ENCODE measurements around the gene ZNF143.

ZNF143 gene

GRCh38 chr11:9565822-9566560 lies 105.2 kb downstream of the ZNF143 start:
- Histone ChIP-seq H3K4me3 (ENCODE audit: low read length) (no peak overlapping the region), H3K36me3 (ENCODE audit: control insufficient read depth, insufficient read depth, low read length) (no peaks in the 10 kb centered on the region), H3K9me3 (ENCODE audit: control insufficient read depth, low read length) (no peaks in the 10 kb centered on the region), H3K4me1 (ENCODE audit: control insufficient read depth, insufficient read depth, low read length) (peaks cover 85% of the 10 kb centered on the region), H3K9ac (ENCODE audit: low read length) (peak overlapping the region; percentile 62), H3K27me3 (ENCODE audit: control insufficient read depth, insufficient read depth, low read length) (no peaks in the 10 kb centered on the region)

GRCh38 chr11:9566561-9567063 lies 105.8 kb downstream of the ZNF143 start:
- no peak overlapping the region for H3K4me3 ChIP-seq (ENCODE audit: low read length)
- H3K36me3 ChIP-seq (ENCODE audit: control insufficient read depth, insufficient read depth, low read length), result no peaks in the 10 kb centered on the region
- H3K9ac ChIP-seq (ENCODE audit: low read length), result peak overlapping the region; percentile 62
- peaks cover 91% of the 10 kb centered on the region for H3K4me1 ChIP-seq (ENCODE audit: control insufficient read depth, insufficient read depth, low read length)
- H3K9me3 ChIP-seq (ENCODE audit: control insufficient read depth, low read length), result no peaks in the 10 kb centered on the region
- H3K27me3 ChIP-seq (ENCODE audit: control insufficient read depth, insufficient read depth, low read length), result no peaks in the 10 kb centered on the region

- Histone ChIP-seq H3K9me3 (ENCODE audit: control insufficient read depth, low read length) (no peaks in the 10 kb centered on the region), H3K9ac (ENCODE audit: low read length) (peak overlapping the region; percentile 62), H3K4me3 (ENCODE audit: low read length) (no peak overlapping the region), H3K27me3 (ENCODE audit: control insufficient read depth, insufficient read depth, low read length) (no peaks in the 10 kb centered on the region), H3K4me1 (ENCODE audit: control insufficient read depth, insufficient read depth, low read length) (peaks cover 98% of the 10 kb centered on the region), H3K36me3 (ENCODE audit: control insufficient read depth, insufficient read depth, low read length) (no peaks in the 10 kb centered on the region)
Observed at GRCh38 chr11:9567401-9567800, 106.6 kb downstream of the ZNF143 start.

- Histone ChIP-seq H3K9ac (ENCODE audit: low read length) (peak overlapping the region; percentile 67), H3K27me3 (ENCODE audit: control insufficient read depth, insufficient read depth, low read length) (no peaks in the 10 kb centered on the region), H3K4me1 (ENCODE audit: control insufficient read depth, insufficient read depth, low read length) (peaks cover 95% of the 10 kb centered on the region), H3K36me3 (ENCODE audit: control insufficient read depth, insufficient read depth, low read length) (no peaks in the 10 kb centered on the region), H3K9me3 (ENCODE audit: control insufficient read depth, low read length) (no peaks in the 10 kb centered on the region), H3K4me3 (ENCODE audit: low read length) (no peak overlapping the region)
Observed at GRCh38 chr11:9568161-9568853, 107.5 kb downstream of the ZNF143 start.

GRCh38 chr11:9568854-9569587 lies 108.2 kb downstream of the ZNF143 start:
- no peaks in the 10 kb centered on the region for H3K36me3 ChIP-seq (ENCODE audit: control insufficient read depth, insufficient read depth, low read length)
- H3K9me3 ChIP-seq (ENCODE audit: control insufficient read depth, low read length), result no peaks in the 10 kb centered on the region
- peaks cover 88% of the 10 kb centered on the region for H3K4me1 ChIP-seq (ENCODE audit: control insufficient read depth, insufficient read depth, low read length)
- no peak overlapping the region for H3K4me3 ChIP-seq (ENCODE audit: low read length)
- H3K9ac ChIP-seq (ENCODE audit: low read length), result peak overlapping the region; percentile 67
- H3K27me3 ChIP-seq (ENCODE audit: control insufficient read depth, insufficient read depth, low read length), result no peaks in the 10 kb centered on the region

GRCh38 chr11:9569588-9570164 lies 108.9 kb downstream of the ZNF143 start:
- H3K9me3 ChIP-seq (ENCODE audit: control insufficient read depth, low read length), result no peaks in the 10 kb centered on the region
- H3K4me1 ChIP-seq (ENCODE audit: control insufficient read depth, insufficient read depth, low read length), result peaks cover 81% of the 10 kb centered on the region
- no peak overlapping the region for H3K4me3 ChIP-seq (ENCODE audit: low read length)
- no peaks in the 10 kb centered on the region for H3K27me3 ChIP-seq (ENCODE audit: control insufficient read depth, insufficient read depth, low read length)
- H3K36me3 ChIP-seq (ENCODE audit: control insufficient read depth, insufficient read depth, low read length), result no peaks in the 10 kb centered on the region
- peak overlapping the region; percentile 67 for H3K9ac ChIP-seq (ENCODE audit: low read length)

- Histone ChIP-seq H3K36me3 (ENCODE audit: control insufficient read depth, insufficient read depth, low read length) (no peaks in the 10 kb centered on the region), H3K4me1 (ENCODE audit: control insufficient read depth, insufficient read depth, low read length) (peaks cover 74% of the 10 kb centered on the region), H3K4me3 (ENCODE audit: low read length) (no peak overlapping the region)
Observed at GRCh38 chr11:9570313-9571025, 109.7 kb downstream of the ZNF143 start.

GRCh38 chr11:9571071-9571762 lies 110.4 kb downstream of the ZNF143 start:
- no peaks in the 10 kb centered on the region for H3K27me3 ChIP-seq (ENCODE audit: control insufficient read depth, insufficient read depth, low read length)
- H3K9ac ChIP-seq (ENCODE audit: low read length), result no peak overlapping the region
- H3K4me1 ChIP-seq (ENCODE audit: control insufficient read depth, insufficient read depth, low read length), result peaks cover 68% of the 10 kb centered on the region
- no peaks in the 10 kb centered on the region for H3K9me3 ChIP-seq (ENCODE audit: control insufficient read depth, low read length)
- no peak overlapping the region for H3K4me3 ChIP-seq (ENCODE audit: low read length)
- H3K36me3 ChIP-seq (ENCODE audit: control insufficient read depth, insufficient read depth, low read length), result no peaks in the 10 kb centered on the region

More at GRCh38 chr11:9570313-9571025, 109.7 kb downstream of the ZNF143 start:
- peak overlapping the region; percentile 67 for H3K9ac ChIP-seq (ENCODE audit: low read length)
- no peaks in the 10 kb centered on the region for H3K9me3 ChIP-seq (ENCODE audit: control insufficient read depth, low read length)
- no peaks in the 10 kb centered on the region for H3K27me3 ChIP-seq (ENCODE audit: control insufficient read depth, insufficient read depth, low read length)

- Histone ChIP-seq H3K9ac (ENCODE audit: low read length) (peak overlapping the region; percentile 17), H3K4me1 (ENCODE audit: control insufficient read depth, insufficient read depth, low read length) (peaks cover 62% of the 10 kb centered on the region), H3K27me3 (ENCODE audit: control insufficient read depth, insufficient read depth, low read length) (no peaks in the 10 kb centered on the region)
Observed at GRCh38 chr11:9571763-9572115, 110.9 kb downstream of the ZNF143 start.

GRCh38 chr11:9573052-9573774 lies 112.4 kb downstream of the ZNF143 start, which contains the start of gene WEE1:
WEE1 (plus strand) TSS chr11:9573670; CDS start chr11:9573934, 264 bp downstream.
- peak within 1 kb of the TSS; percentile 97 for H3K9ac ChIP-seq (ENCODE audit: low read length)
- no peaks in the 10 kb centered on the region for H3K27me3 ChIP-seq (ENCODE audit: control insufficient read depth, insufficient read depth, low read length)
- H3K36me3 ChIP-seq (ENCODE audit: control insufficient read depth, insufficient read depth, low read length), result no peaks in the 10 kb centered on the region
- H3K9me3 ChIP-seq (ENCODE audit: control insufficient read depth, low read length), result no peaks in the 10 kb centered on the region
- H3K4me1 ChIP-seq (ENCODE audit: control insufficient read depth, insufficient read depth, low read length), result peaks cover 48% of the 10 kb centered on the region
- H3K4me3 ChIP-seq (ENCODE audit: low read length), result peak within 1 kb of the TSS; percentile 71

More at GRCh38 chr11:9571763-9572115, 110.9 kb downstream of the ZNF143 start:
- Histone ChIP-seq H3K4me3 (ENCODE audit: low read length) (no peak overlapping the region), H3K9me3 (ENCODE audit: control insufficient read depth, low read length) (no peaks in the 10 kb centered on the region), H3K36me3 (ENCODE audit: control insufficient read depth, insufficient read depth, low read length) (no peaks in the 10 kb centered on the region)

Data from mucosa of stomach (tissue), 1 donor.